Cerebellar cortex (tissue), 1 donor: Measurements from ENCODE around the gene BCKDHA.

ENCODE experiments used
- DNase-seq: peaks from one replicate; pipeline ENCODE4 v3.0.0-alpha.2; 2015; ENCODE audit warnings: low spot score

BCKDHA gene

GRCh38 chr19:41397086-41398049, at the start of gene BCKDHA, which contains the start of gene EXOSC5:
TSS of gene BCKDHA (plus strand) at chr19:41397818. CDS start at chr19:41397828, 10 bp downstream.
TSS of gene EXOSC5 (minus strand) at chr19:41397359. CDS start at chr19:41397328, 31 bp downstream.
- peak; percentile 100 for DNase-seq

DNA sequence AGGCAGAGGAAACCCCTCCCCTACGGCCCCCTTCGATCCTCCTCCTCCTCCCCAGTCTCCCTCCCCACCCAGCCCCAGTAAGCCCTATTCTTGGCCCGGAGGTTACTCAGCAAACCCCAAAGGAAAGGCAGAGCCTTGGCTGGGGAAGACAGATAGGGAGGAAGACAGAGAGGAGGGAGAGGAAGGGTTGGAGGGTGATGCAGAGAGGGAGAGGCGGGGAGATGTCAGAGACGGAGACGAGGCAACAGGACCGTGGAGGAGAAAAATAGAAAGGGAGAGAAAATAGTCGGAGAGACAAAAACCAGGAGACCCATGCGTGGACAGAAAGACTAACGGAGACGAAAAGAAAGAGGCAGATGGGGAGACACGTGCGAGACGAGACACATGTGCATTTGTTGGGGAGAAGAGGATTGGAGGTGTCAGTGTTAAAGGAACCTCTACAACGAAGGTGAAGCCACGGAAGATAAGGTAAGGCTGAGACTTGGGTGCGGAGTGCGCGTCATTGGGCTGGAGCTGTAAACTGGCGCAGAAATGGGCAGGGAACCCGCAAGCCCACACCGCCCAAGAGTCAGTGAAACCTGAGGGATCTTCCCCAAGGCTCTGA, 46.8 kb upstream of the BCKDHA start:
- DNase-seq, result no peak

GRCh38 chr19:41351339-41352245, 46.0 kb upstream of the BCKDHA start:
- DNase-seq, result no peak

- no peak for DNase-seq
Measured at GRCh38 chr19:41352279-41352608, 45.4 kb upstream of the BCKDHA start.

GRCh38 chr19:41352609-41353465, 44.8 kb upstream of the BCKDHA start:
- no peak for DNase-seq

DNA sequence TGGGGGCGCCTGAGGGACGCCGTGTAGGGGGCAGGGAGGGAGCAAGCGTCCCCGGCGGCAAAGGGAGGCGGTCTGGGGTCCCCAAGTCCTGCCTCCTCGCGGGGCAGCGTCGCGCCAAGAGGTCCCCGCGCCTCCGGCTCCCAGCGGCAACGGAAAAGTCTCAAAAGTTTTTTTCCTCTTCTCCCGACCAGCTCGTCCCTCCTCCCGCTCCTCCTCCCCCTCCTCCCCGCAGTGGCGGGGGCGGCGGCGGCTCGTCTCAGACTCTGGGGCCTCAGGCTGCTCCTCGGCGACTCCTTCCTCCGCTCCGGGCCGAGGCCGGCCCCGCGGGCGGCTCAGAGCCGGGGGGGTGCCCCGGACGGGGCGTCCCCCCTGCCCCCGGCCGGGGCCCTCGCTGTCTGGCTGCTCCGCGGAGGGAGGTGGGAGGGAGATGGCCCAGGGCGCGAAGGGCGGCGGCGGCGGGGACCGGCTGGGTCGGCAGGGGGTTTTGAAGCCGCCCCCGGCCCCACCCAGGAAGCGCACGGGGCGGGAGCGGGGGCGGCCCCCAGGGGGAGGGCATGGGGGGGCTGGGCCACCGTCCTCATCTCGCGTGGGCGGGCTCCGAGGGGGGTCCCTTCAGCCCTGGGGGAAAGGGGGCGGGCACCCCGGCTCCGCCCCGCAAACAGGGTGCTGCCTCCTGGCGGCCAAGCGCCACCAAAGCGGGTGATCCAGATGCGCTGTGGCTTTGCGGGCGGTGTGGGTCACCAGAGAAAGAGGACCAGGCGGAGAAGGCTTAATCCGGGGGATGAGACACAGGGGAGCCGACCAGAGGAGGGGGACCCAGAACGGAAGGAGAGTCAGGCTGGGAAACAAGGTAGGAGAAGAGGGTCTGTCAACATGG, 43.9 kb upstream of the BCKDHA start, which contains the start of gene TGFB1:
Gene TGFB1, minus strand, starts transcription at position 457 of the 877 bp plus-strand sequence. CDS start 878 bp downstream, outside the sequence.
- DNase-seq, result peak; percentile 44

GRCh38 chr19:41354343-41354953, 43.2 kb upstream of the BCKDHA start:
- DNase-seq, result no peak

- DNase-seq, result no peak
Measured at GRCh38 chr19:41355035-41355434, 42.6 kb upstream of the BCKDHA start.

GRCh38 chr19:41355802-41356201, 41.8 kb upstream of the BCKDHA start:
- no peak for DNase-seq

DNA sequence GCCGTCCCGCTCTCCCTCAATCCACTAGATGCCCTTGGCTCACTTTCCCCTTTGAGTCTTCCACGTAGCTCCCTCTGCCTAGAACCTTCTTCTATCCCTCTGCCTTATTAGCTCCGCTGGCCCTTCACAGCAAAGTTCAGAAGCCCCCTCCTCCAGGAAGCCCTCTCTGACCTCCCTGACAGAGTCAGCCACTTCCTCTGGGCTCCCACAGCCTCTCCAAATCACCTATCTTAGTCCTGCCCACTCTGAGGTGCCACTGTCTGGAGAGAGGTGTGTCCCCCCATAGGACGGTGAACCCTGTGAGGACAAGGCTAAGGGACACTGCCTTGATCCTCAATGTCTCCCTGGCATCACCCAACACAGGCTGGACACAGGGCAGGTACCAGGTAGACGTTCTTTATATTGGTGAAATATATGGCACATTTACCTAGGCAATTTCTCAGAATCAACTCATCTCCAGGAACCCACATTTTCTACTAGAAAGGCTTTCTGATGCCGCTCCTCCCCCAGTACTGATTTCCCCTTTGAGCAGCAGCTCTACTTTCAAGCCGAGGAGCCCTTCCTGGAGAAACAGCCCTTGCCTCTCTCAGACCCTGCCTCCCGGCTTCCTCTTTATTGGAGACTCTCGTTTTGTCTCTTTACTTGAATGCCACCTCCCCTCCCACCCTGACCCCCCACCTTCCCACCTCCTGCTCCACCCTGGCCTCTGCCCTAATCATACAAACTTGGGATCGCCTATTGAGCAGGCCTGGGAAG, 40.5 kb upstream of the BCKDHA start:
- DNase-seq, result no peak

DNA sequence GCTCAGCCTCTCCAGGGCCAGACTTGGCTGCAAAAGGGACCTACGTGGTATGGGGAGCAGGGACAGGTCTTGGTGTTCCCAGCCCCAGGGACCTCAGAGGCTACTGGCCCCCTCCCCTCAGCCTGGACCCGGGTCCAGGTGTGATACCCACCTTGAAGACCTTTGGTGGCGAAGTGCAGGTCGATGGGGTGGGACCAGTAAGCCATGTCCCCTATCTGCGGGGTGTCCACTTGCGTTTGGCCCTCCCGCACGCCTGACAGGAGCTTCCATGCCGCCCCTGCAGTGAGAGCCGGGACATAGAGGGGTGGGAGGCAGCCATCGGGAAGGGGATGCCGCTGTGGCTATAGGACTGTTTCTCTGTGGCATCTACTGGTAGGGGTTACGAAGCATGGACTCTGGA, 39.9 kb upstream of the BCKDHA start:
- no peak for DNase-seq

GRCh38 chr19:41359741-41360140, 37.9 kb upstream of the BCKDHA start:
- DNase-seq, result no peak

DNA sequence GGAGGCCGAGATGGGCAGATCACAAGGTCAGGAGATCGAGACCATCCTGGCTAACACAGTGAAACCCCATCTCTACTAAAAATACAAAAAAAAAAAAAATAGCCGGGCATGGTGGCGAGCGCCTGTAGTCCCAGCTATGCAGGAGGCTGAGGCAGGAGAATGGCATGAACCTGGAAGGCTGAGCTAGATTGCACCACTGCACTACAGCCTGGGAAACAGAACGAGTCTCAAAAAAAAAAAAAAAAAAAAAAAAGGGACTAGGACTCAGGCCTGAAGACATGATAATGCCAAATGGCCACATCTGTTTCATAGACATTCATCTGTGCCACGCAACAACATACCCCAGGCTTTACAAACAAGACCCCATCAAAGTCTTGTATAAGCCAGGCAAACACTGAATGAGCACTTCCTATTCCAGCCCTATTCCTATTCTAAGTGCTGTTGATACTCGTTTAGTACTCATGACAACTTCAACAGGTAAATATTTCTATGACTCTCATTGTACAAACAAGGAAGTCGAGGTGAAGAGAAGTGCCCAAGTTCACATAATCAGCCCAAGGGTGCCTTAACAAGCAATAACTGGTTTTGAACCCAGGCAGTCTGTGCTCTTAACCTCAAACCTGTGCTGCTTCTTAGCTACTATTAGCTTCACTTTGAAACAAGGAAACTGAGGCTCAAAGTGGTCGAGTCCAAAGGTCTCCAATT, 35.3 kb upstream of the BCKDHA start:
- DNase-seq, result no peak

DNA sequence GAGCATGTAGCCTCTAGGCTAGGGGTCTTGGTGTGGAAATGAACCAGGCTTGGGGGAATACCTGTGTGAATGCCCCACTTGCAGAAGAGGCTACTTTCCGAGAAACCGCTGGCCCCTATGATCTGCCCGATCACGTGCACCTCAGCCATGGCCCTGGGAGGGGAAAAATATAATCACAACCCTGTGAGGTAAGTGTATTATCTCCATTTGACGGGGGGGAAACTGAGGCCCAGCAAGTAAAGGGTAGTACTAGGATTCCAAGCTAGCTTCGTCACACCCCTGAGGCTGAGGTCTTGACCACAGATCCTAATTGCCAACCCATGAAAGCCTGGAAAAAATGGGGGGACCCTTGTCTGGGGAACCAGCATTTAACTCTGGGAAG, 34.3 kb upstream of the BCKDHA start:
- no peak for DNase-seq

GRCh38 chr19:41363753-41364523, 33.7 kb upstream of the BCKDHA start, which contains the start of gene B9D2:
TSS of gene B9D2 (minus strand) at chr19:41364149. CDS start at chr19:41363519, 630 bp downstream.
- DNase-seq, result peak; percentile 99

GRCh38 chr19:41364524-41365391, 32.9 kb upstream of the BCKDHA start:
- no peak for DNase-seq
